MM.1S (cell line): ENCODE results near the gene ATXN10.

Experiments
- CTCF ChIP-seq: fragments of 300-600 bp; sonication (generic); IDR thresholded peaks from 2 replicates; pipeline ENCODE4 v1.5.1; 2016; ENCODE audit warnings: antibody characterized with exemption, low read length, mixed read lengths
- EZH2 ChIP-seq: fragments of 300-600 bp; sonication (generic); optimal IDR thresholded peaks from 2 replicates; pipeline ENCODE3; 2017; ENCODE audit warnings: low read depth, mild to moderate bottlenecking, antibody characterized with exemption, low read length, mixed read lengths

- no peak for TF ChIP-seq CTCF
- TF ChIP-seq EZH2 = no peak
Measured at GRCh38 chr22:45771057-45771456, 99.4 kb downstream of the ATXN10 start.
